GM12878 (cell line): Measurements from ENCODE around the gene MPP7. TPM values are rescaled to one million over a fixed set of nuclear protein-coding genes. Genes with fewer than 3 reads are reported as not detected.

Source experiments
- ATAC-seq: fragments of 200-7000 bp; cut with Tn5 transposase; 3 replicates; pipeline ENCODE4 v1.9.1; 2020; ENCODE audit warnings: mild to moderate bottlenecking, moderate library complexity
- BruUV-seq: library from RNA; stranded (reverse); fragments of 400-500 nt; replicated peaks from 2 replicates; lab custom pipeline; 2021; lab: Mats Ljungman, UMichigan
- CTCF ChIA-PET: fragments of 300-600 bp; sonication (Branson Sonifier 250); formaldehyde crosslinking; extraction: SDS; loops from one replicate; lab custom pipeline; 2021; ENCODE audit warnings: inconsistent platforms; lab: Yijun Ruan, JAX
- POLR2A ChIA-PET: fragments of 350-600 bp; formaldehyde crosslinking; extraction: SDS; loops from one replicate; lab custom pipeline; 2021; ENCODE audit warnings: inconsistent platforms; lab: Charles Lee
- RAD21 ChIA-PET: fragments of 300-600 bp; sonication (Branson Sonifier 250); formaldehyde crosslinking; loops from one replicate; lab custom pipeline; 2023; ENCODE audit warnings: antibody characterized with exemption; ENCODE audit not compliant: unreplicated experiment; lab: Charles Lee
- SMC1A ChIA-PET: fragments of 300-600 bp; sonication (Branson Sonifier 250); formaldehyde crosslinking; loops from one replicate; lab custom pipeline; 2023; ENCODE audit not compliant: unreplicated experiment, uncharacterized antibody; lab: Charles Lee
- DNase-seq: peaks from one replicate; pipeline ENCODE4 v3.0.0-alpha.2; 2011; ENCODE audit warnings: low read depth, low spot score
- FAIRE-seq: peaks from 3 replicates; lab custom pipeline; 2011; peaks lifted over from hg19 to GRCh38; lab: Jason Lieb, UNC
- H2AFZ ChIP-seq: 2 replicates; pipeline ENCODE4 v1.6.0; 2011; ENCODE audit warnings: low read depth, low read length, control low read depth; ENCODE audit not compliant: control insufficient read depth
- H3K27ac ChIP-seq: 2 replicates; pipeline ENCODE4 v1.5.1; 2011; ENCODE audit warnings: control low read depth; ENCODE audit not compliant: control insufficient read depth, insufficient read depth
- H3K27me3 ChIP-seq, 2 experiments: replicated peaks in 1 of 2; 2 replicates each; pipeline versions ENCODE4 v1.6.0 to v1.6.1; 2011; ENCODE audit warnings: low read length in 1 of 2; ENCODE audit not compliant: control insufficient read depth in 2 of 2, insufficient read depth in 2 of 2
- H3K36me3 ChIP-seq, 2 experiments: 2 replicates each; pipeline ENCODE4 v1.5.1; 2011; ENCODE audit warnings: low read length in 1 of 2; ENCODE audit not compliant: control insufficient read depth in 2 of 2, insufficient read depth in 2 of 2
- H3K4me1 ChIP-seq: 2 replicates; pipeline ENCODE4 v1.6.1; 2011; ENCODE audit warnings: mild to moderate bottlenecking, low read length, moderate library complexity, mixed read lengths; ENCODE audit not compliant: control insufficient read depth, insufficient read depth
- H3K4me2 ChIP-seq: 2 replicates; pipeline ENCODE4 v1.6.0; 2011; ENCODE audit warnings: control low read depth; ENCODE audit not compliant: control insufficient read depth, insufficient read depth
- H3K4me3 ChIP-seq: fragments of 200-600 bp; sonication (generic); 2 replicates; pipeline ENCODE4 v1.5.1; 2016
- H3K79me2 ChIP-seq: 2 replicates; pipeline ENCODE4 v1.6.0; 2011; ENCODE audit warnings: low read length; ENCODE audit not compliant: control insufficient read depth, insufficient read depth
- H3K9ac ChIP-seq: 2 replicates; pipeline ENCODE4 v1.8.0; 2011; ENCODE audit warnings: low read length, control low read depth, mixed read lengths; ENCODE audit not compliant: control insufficient read depth, insufficient read depth
- H3K9me3 ChIP-seq: replicated peaks from 3 replicates; pipeline ENCODE4 v1.5.1; 2011; ENCODE audit warnings: mild to moderate bottlenecking, low read length; ENCODE audit not compliant: control insufficient read depth, insufficient read depth
- H4K20me1 ChIP-seq: 2 replicates; pipeline ENCODE4 v1.6.0; 2011; ENCODE audit not compliant: control insufficient read depth, insufficient read depth
- FOXK2 ChIP-seq: fragments of 450-650 bp; IDR thresholded peaks from 2 replicates; pipeline ENCODE4 v1.6.1; 2017; ENCODE audit warnings: mild to moderate bottlenecking, moderate library complexity
- KDM1A ChIP-seq: fragments of 200-600 bp; sonication (generic); IDR thresholded peaks from 2 replicates; pipeline ENCODE4 v1.6.1; 2016; ENCODE audit warnings: borderline replicate concordance
- RCOR1 ChIP-seq: conservative IDR thresholded peaks from 2 replicates; pipeline ENCODE4 v1.6.1; 2012; ENCODE audit warnings: low read depth, low read length, improper control_type of control experiment
- TCF7 ChIP-seq: IDR thresholded peaks from 2 replicates; pipeline ENCODE4 v1.6.1; 2014; ENCODE audit warnings: antibody characterized with exemption, borderline replicate concordance
- ZNF622 ChIP-seq: fragments of 450-650 bp; IDR thresholded peaks from 2 replicates; pipeline ENCODE4 v1.6.1; 2017; ENCODE audit warnings: mild to moderate bottlenecking, inconsistent platforms
- WGBS: methylation state at CpG from one replicate; pipeline ENCODE4 v1.1.6; 2016; ENCODE audit warnings: low lambda C conversion rate; ENCODE audit not compliant: insufficient replicate concordance, insufficient coverage; ENCODE audit errors: missing lambda C conversion rate; 5-methylcytosine and 5-hydroxymethylcytosine counted together
- in situ Hi-C: fragments of 300-500 bp; cut with MboI; formaldehyde crosslinking; loops from 9 replicates; pipeline ENCODE4 v1.14.3; 2018; ENCODE audit warnings: mixed read lengths
- intact Hi-C: fragments of 100-400 bp; cut with micrococcal nuclease; formaldehyde crosslinking; loops from one replicate; pipeline ENCODE4 v1.14.2; 2022; ENCODE audit not compliant: unreplicated experiment
- polyA plus RNA-seq, 11 experiments: library from polyadenylated mRNA; depleted of rRNA in 4 of 11; unstranded in 6 of 11; stranded (reverse) in 5 of 11; fragments of >200 nt; fragmentation: Nextera tagmentation in 4 of 11; fragmentation: Illumina TruSeq in 1 of 11; extraction: Ambion mirVana in 4 of 11; extraction: Trizol in 1 of 11; gene quantifications; 1 replicate in 1 of 11; 2 replicates in 10 of 11; pipeline versions ENCODE4 v1.2.1 to v1.2.3, GENCODE V29; 2011 to 2016; ENCODE audit warnings: inconsistent platforms in 2 of 11, missing spikeins in 2 of 11, low read depth in 1 of 11
- total RNA-seq, 4 experiments: library from RNA; depleted of rRNA in 3 of 4; stranded (reverse); fragments of >200 nt in 3 of 4; fragmentation: Illumina TruSeq in 1 of 4; extraction: Trizol in 1 of 4; gene quantifications; 2 replicates each; pipeline versions ENCODE4 v1.2.1 to v1.2.3, GENCODE V29; 2013 to 2021
- TF ChIP-seq, protein P1 (sequence below): IDR thresholded peaks from 2 replicates; pipeline ENCODE4 v1.6.1; 2011; ENCODE audit warnings: borderline replicate concordance, low read depth, mild to moderate bottlenecking, moderate library complexity, mixed read lengths, low read length; ENCODE audit not compliant: insufficient read depth; ENCODE audit errors: extremely low read length

MPP7 gene
- total and polyA plus RNA-seq, 10 of the 15 experiments (the other 5 are each of a cell fraction or from before 2014, with no cell fraction given) = 0.01 to 0.15 (median 0.05) TPM; not detected in 2

DNA sequence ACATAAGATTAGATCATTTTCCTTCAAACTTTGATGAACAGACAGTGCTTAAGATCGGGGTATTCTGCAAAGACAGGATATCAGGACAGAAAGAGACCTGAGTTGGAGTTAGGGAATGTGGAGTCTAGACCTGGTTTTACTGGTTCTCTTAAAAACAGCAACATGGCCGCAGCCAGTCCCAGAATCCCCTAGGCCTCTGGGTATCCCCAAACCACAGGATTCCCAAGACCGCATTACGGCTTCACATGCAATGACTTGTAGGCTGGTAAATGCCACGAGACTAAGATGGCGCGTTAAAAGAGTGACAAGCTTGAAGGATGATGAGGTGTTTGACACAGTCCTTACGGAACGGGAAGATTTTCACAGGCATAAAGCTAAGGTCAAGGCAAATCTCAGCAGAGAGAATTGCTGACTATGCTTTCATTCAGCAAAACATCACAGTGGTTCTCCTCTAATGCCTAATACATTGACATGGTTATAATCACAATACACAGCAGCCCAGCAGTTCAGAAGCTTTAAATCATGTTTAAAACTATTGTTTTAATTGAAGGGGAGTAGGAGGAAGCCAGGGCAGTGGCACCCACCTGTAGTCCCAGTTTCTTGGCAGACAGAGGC, 32.9 kb downstream of the MPP7 start:
- intact Hi-C loops = no loop called here
- no peak for DNase-seq
- no peaks in the 10 kb centered on the region for H3K9me3 ChIP-seq
- H3K4me1 ChIP-seq = no peaks in the 10 kb centered on the region
- ChIA-PET CTCF (interaction anchor here (1.2 kb wide), 1 partner anchor 22 kb away, joined by 4 read pairs; no protein-coding TSS in a partner anchor), SMC1A (interaction anchor here (0.7 kb wide), 1 partner anchor 67 kb away, joined by 3 read pairs; no protein-coding TSS in a partner anchor)
- 65% methylated on average over 9 of the region's 9 CpGs for WGBS
- no peak for FAIRE-seq
- H3K27ac ChIP-seq = no peak overlapping the region
- in situ Hi-C loops = no loop called here
- no TSS peak for BruUV-seq
- no peaks in the 10 kb centered on the region for H3K36me3 ChIP-seq
- TF ChIP-seq TCF7 = no peak
- TF ChIP-seq, protein P1, sequence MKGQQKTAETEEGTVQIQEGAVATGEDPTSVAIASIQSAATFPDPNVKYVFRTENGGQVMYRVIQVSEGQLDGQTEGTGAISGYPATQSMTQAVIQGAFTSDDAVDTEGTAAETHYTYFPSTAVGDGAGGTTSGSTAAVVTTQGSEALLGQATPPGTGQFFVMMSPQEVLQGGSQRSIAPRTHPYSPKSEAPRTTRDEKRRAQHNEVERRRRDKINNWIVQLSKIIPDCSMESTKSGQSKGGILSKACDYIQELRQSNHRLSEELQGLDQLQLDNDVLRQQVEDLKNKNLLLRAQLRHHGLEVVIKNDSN = no peak
- no peak for TF ChIP-seq ZNF622
- no peak for TF ChIP-seq KDM1A
- no peak for TF ChIP-seq FOXK2
- TF ChIP-seq RCOR1 = no peak
- TF ChIP-seq, all 136 proteins: peak for 0
- Histone ChIP-seq H3K9ac (no peak overlapping the region), H3K27me3 (no peaks in the 10 kb centered on the region), H4K20me1 (no peaks in the 10 kb centered on the region), H3K4me3 (no peak overlapping the region), H3K79me2 (no peaks in the 10 kb centered on the region), H3K4me2 (no peak overlapping the region), H2AFZ (no peak overlapping the region)
- RAD21 ChIA-PET = no interaction called here
- no peak for ATAC-seq
- POLR2A ChIA-PET = interaction anchor here (0.6 kb wide), 1 partner anchor 523 kb away, joined by 4 read pairs; no protein-coding TSS in a partner anchor
